Stomach (tissue), 9 donors: ENCODE measurements around the gene CHMP4B. TPM values are rescaled to one million over a fixed set of nuclear protein-coding genes. Genes with fewer than 3 reads are reported as not detected.
A peak's percentile ranks its signal among the peaks of the same experiment; 100 is the strongest.

Experiments
- DNase-seq, 2 donors: peaks; one replicate each; pipeline versions ENCODE4 v3.0.0 to v3.0.0-alpha.2; 2013 to 2019
- H3K27ac ChIP-seq, 5 donors: fragments of 200-600 bp in 4 of 5; sonication (generic) in 4 of 5; one replicate each; pipeline ENCODE4 v1.5.1; 2013 to 2019; ENCODE audit warnings: mild to moderate bottlenecking in 1 of 5, moderate library complexity in 1 of 5
- H3K27me3 ChIP-seq, 3 donors: fragments of 200-600 bp; sonication (generic); one replicate each; pipeline ENCODE4 v1.5.1; 2017 to 2019; ENCODE audit warnings: mixed run types in 1 of 3
- H3K36me3 ChIP-seq, 4 donors: fragments of 200-600 bp; sonication (generic); 1 replicate in 3 of 4; 2 replicates in 1 of 4; pipeline ENCODE4 v1.5.1; 2016 to 2019
- H3K4me1 ChIP-seq, 4 donors: fragments of 200-600 bp; sonication (generic); one replicate each; pipeline ENCODE4 v1.5.1; 2016 to 2019
- H3K4me3 ChIP-seq, 4 donors: fragments of 200-600 bp; sonication (generic) in 3 of 4; one replicate each; pipeline ENCODE4 v1.5.1; 2016 to 2019; ENCODE audit warnings: mild to moderate bottlenecking in 1 of 4
- H3K9me3 ChIP-seq, 4 donors: fragments of 200-600 bp; sonication (generic); one replicate each; pipeline ENCODE4 v1.5.1; 2016 to 2019
- CTCF ChIP-seq, 7 experiments: fragments of 450-650 bp in 4 of 7; fragments of 200-600 bp in 3 of 7; sonication (generic) in 3 of 7; IDR thresholded peaks; one replicate each; pipeline ENCODE4 v1.5.1; 2016 to 2019; ENCODE audit warnings: antibody characterized with exemption in 7 of 7, control low read depth in 2 of 7, mild to moderate bottlenecking in 1 of 7
- EP300 ChIP-seq: sonication (generic); formaldehyde crosslinking; IDR thresholded peaks from one replicate; pipeline ENCODE4 v1.6.1; 2017; ENCODE audit warnings: antibody characterized with exemption
- POLR2A ChIP-seq, 4 donors: fragments of 450-650 bp; IDR thresholded peaks; one replicate each; pipeline ENCODE4 v1.6.1; 2016; ENCODE audit warnings: antibody characterized with exemption in 4 of 4, control low read depth in 2 of 4, mild to moderate bottlenecking in 1 of 4, moderate library complexity in 1 of 4
- POLR2AphosphoS5 ChIP-seq, 3 donors: sonication (generic); formaldehyde crosslinking; IDR thresholded peaks; one replicate each; pipeline ENCODE4 v1.6.1; 2016; ENCODE audit warnings: antibody characterized with exemption in 3 of 3
- WGBS, 5 donors: extraction: QIAGEN DNeasy Blood & Tissue Kit in 3 of 5; methylation state at CpG; one replicate each; pipeline versions ENCODE4 v1.1.5 to v1.1.7; 2013 to 2018; 5-methylcytosine and 5-hydroxymethylcytosine counted together
- intact Hi-C: fragments of 100-400 bp; cut with DNase I; formaldehyde crosslinking; loops from one replicate; pipeline ENCODE4 v1.15.1; 2023; ENCODE audit warnings: low total_unique reads
- polyA plus RNA-seq, 3 donors: library from polyadenylated mRNA; stranded (reverse); fragments of 200-250 nt; gene quantifications; one replicate each; pipeline ENCODE4 v1.2.3, GENCODE V29; 2013
- total RNA-seq, 5 donors: library from RNA; depleted of rRNA; stranded (reverse); fragments of >200 nt; gene quantifications; one replicate each; pipeline versions ENCODE4 v1.1.0 to v1.2.3, GENCODE V29; 2014 to 2016
- donor health status: healthy with polysubstance abuse.
- donor health status: Bipolar disorder and iron deficiency.
- donor health status: healthy.

Gene CHMP4B
- total and polyA plus RNA-seq, 8 donors = 48.4 to 166 (median 98.5) TPM

- Histone ChIP-seq H3K27ac (peak overlapping the region in 1 of 5 donors; percentile 10), H3K9me3 (peaks cover 0 to 18% (median 7%) of the 10 kb centered on the region in 4 donors), H3K27me3 (no peaks in the 10 kb centered on the region), H3K4me1 (peaks cover 0 to 11% (median 5%) of the 10 kb centered on the region in 4 donors), H3K36me3 (no peaks in the 10 kb centered on the region), H3K4me3 (no peak overlapping the region)
- intact Hi-C loops = no loop called here
- 79 to 91% (median 84%) methylated on average over 7 of the region's 7 CpGs for WGBS, 5 donors
- DNase-seq = peak in 1 of 2 donors; percentile 28
- TF ChIP-seq POLR2AphosphoS5 (IDR thresholded peaks at IDR 0.05) (no peak), EP300 (no peak), CTCF (IDR thresholded peaks at IDR 0.05) (no peak)
Observed at GRCh38 chr20:33875055-33875454, 63.9 kb downstream of the CHMP4B start.

- TF ChIP-seq CTCF (IDR thresholded peaks at IDR 0.05) (no peak), EP300 (no peak)
- Histone ChIP-seq H3K27me3 (no peaks in the 10 kb centered on the region), H3K9me3 (peaks cover 0 to 20% (median 7%) of the 10 kb centered on the region in 4 donors), H3K27ac (peak overlapping the region in 1 of 5 donors; percentile 10), H3K4me3 (no peak overlapping the region), H3K36me3 (no peaks in the 10 kb centered on the region), H3K4me1 (peaks cover 0 to 11% (median 5%) of the 10 kb centered on the region in 4 donors)
- 85 to 96% (median 89%) methylated on average over 6 of the region's 6 CpGs for WGBS, 5 donors
- no peak for DNase-seq
- intact Hi-C loops = no loop called here
Observed at GRCh38 chr20:33875534-33876026, 64.4 kb downstream of the CHMP4B start.

- Histone ChIP-seq H3K4me1 (no peaks in the 10 kb centered on the region), H3K36me3 (no peaks in the 10 kb centered on the region), H3K27me3 (no peaks in the 10 kb centered on the region), H3K9me3 (peaks cover 0 to 20% (median 7%) of the 10 kb centered on the region in 4 donors), H3K27ac (no peak overlapping the region), H3K4me3 (no peak overlapping the region)
- WGBS, 5 donors = 80 to 91% (median 87%) methylated on average over 2 of the region's 2 CpGs
- TF ChIP-seq CTCF (IDR thresholded peaks at IDR 0.05) (no peak), POLR2AphosphoS5 (IDR thresholded peaks at IDR 0.05) (no peak), POLR2A (IDR thresholded peaks at IDR 0.05) (no peak), EP300 (no peak)
- DNase-seq = no peak
- intact Hi-C loops = no loop called here
Observed at GRCh38 chr20:33878583-33878982, 67.4 kb downstream of the CHMP4B start.

GRCh38 chr20:33880396-33880795, 69.2 kb downstream of the CHMP4B start:
- no peak for DNase-seq
- Histone ChIP-seq H3K4me3 (no peak overlapping the region), H3K9me3 (peaks cover 0 to 20% (median 7%) of the 10 kb centered on the region in 4 donors), H3K27ac (no peak overlapping the region), H3K36me3 (no peaks in the 10 kb centered on the region), H3K27me3 (no peaks in the 10 kb centered on the region), H3K4me1 (no peaks in the 10 kb centered on the region)
- 80 to 92% (median 85%) methylated on average over 4 of the region's 4 CpGs for WGBS, 5 donors
- no peak for TF ChIP-seq CTCF (IDR thresholded peaks at IDR 0.05)
- no peak for TF ChIP-seq POLR2AphosphoS5 (IDR thresholded peaks at IDR 0.05)
- no peak for TF ChIP-seq EP300
- no peak for TF ChIP-seq POLR2A (IDR thresholded peaks at IDR 0.05)
- intact Hi-C loops = no loop called here
